ENCODE data around the gene MTMR6. TPM values are rescaled to one million over a fixed set of nuclear protein-coding genes. Genes with fewer than 3 reads are reported as not detected.

Gene MTMR6
- total and polyA plus RNA-seq, 4 donors = 11.2 to 20.7 (median 15.4) TPM

GRCh38 chr13:25266706-25267105 is 20.6 kb downstream of the MTMR6 start:
- ATAC-seq (ENCODE audit: low FRiP score) (no peak), DNase-seq (no peak)
- H3K4me3 ChIP-seq (ENCODE audit: low read length in 2 of 2) = no peak overlapping the region
- no peaks in the 10 kb centered on the region for H3K27me3 ChIP-seq (ENCODE audit: control insufficient read depth in 1 of 2, insufficient read depth in 2 of 2, low read length in 1 of 2)
- no peaks in the 10 kb centered on the region for H3K4me1 ChIP-seq (ENCODE audit: control insufficient read depth in 1 of 2, insufficient read depth in 2 of 2, low read length in 2 of 2)
- H3K36me3 ChIP-seq (ENCODE audit: control insufficient read depth in 1 of 2, insufficient read depth in 2 of 2, low read length in 1 of 2) = peaks cover 4 to 8% of the 10 kb centered on the region in 2 donors
- H3K9me3 ChIP-seq (ENCODE audit: control insufficient read depth, low read length) = no peaks in the 10 kb centered on the region
- intact Hi-C loops (cut with DNase I) = loop anchor here in 1 of 2 donors (10.0 kb wide), 1 partner anchor 58 kb away; no protein-coding TSS in a partner anchor
- 91 to 95% methylated on average over 4 to 5 of the region's 5 CpGs for WGBS, 2 donors
- no peak overlapping the region for H3K27ac ChIP-seq (ENCODE audit: low read depth in 1 of 2, low read length in 2 of 2)

DNA sequence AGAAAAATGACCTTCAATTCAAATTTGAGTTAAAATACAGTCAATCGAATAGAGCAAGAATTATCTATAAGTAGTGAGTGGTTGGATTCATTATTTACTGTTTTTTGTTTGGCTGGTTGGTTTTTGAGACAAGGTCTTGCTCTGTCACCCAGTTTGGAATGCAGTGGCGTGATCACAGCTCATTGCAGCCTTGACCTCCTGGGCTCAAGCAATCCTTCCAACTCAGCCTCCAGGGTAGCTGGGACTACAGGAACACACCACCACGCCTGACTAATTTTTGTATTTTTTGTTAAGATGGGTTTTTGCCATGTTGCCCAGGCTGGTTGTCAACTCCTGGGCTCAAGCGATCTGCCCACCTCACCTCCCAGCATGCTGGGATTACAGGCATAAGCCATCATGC is 25.0 kb downstream of the MTMR6 start:
- H3K36me3 ChIP-seq (ENCODE audit: control insufficient read depth in 1 of 2, insufficient read depth in 2 of 2, low read length in 1 of 2) = peaks cover 3 to 8% of the 10 kb centered on the region in 2 donors
- DNase-seq (no peak), ATAC-seq (ENCODE audit: low FRiP score) (no peak)
- H3K27ac ChIP-seq (ENCODE audit: low read depth in 1 of 2, low read length in 2 of 2) = no peak overlapping the region
- 90 to 95% methylated on average over 4 of the region's 4 CpGs for WGBS, 2 donors
- H3K4me3 ChIP-seq (ENCODE audit: low read length in 2 of 2) = no peak overlapping the region
- no peaks in the 10 kb centered on the region for H3K9me3 ChIP-seq (ENCODE audit: control insufficient read depth, low read length)
- intact Hi-C loops (cut with DNase I) = loop anchor here (2.0 to 10.0 kb wide), 2 partner anchors 23 to 63 kb away; no protein-coding TSS in a partner anchor
- H3K27me3 ChIP-seq (ENCODE audit: control insufficient read depth in 1 of 2, insufficient read depth in 2 of 2, low read length in 1 of 2) = no peaks in the 10 kb centered on the region
- no peaks in the 10 kb centered on the region for H3K4me1 ChIP-seq (ENCODE audit: control insufficient read depth in 1 of 2, insufficient read depth in 2 of 2, low read length in 2 of 2)

GRCh38 chr13:25253702-25254101 is 33.6 kb downstream of the MTMR6 start:
- intact Hi-C loops (cut with DNase I) = no loop called here
- no peak for DNase-seq
- Histone ChIP-seq H3K9me3 (ENCODE audit: control insufficient read depth, low read length) (no peaks in the 10 kb centered on the region), H3K27me3 (ENCODE audit: control insufficient read depth in 1 of 2, insufficient read depth in 2 of 2, low read length in 1 of 2) (no peaks in the 10 kb centered on the region), H3K4me1 (ENCODE audit: control insufficient read depth in 1 of 2, insufficient read depth in 2 of 2, low read length in 2 of 2) (no peaks in the 10 kb centered on the region), H3K36me3 (ENCODE audit: control insufficient read depth in 1 of 2, insufficient read depth in 2 of 2, low read length in 1 of 2) (peaks cover 2 to 9% of the 10 kb centered on the region in 2 donors), H3K4me3 (ENCODE audit: low read length in 2 of 2) (no peak overlapping the region), H3K27ac (ENCODE audit: low read depth in 1 of 2, low read length in 2 of 2) (no peak overlapping the region)
- 74 to 77% methylated on average over 2 of the region's 2 CpGs for WGBS, 2 donors
- no peak for ATAC-seq (ENCODE audit: low FRiP score)

GRCh38 chr13:25252752-25253151 is 34.5 kb downstream of the MTMR6 start:
- Histone ChIP-seq H3K4me3 (ENCODE audit: low read length in 2 of 2) (no peak overlapping the region), H3K9me3 (ENCODE audit: control insufficient read depth, low read length) (no peaks in the 10 kb centered on the region), H3K4me1 (ENCODE audit: control insufficient read depth in 1 of 2, insufficient read depth in 2 of 2, low read length in 2 of 2) (no peaks in the 10 kb centered on the region), H3K27ac (ENCODE audit: low read depth in 1 of 2, low read length in 2 of 2) (no peak overlapping the region), H3K36me3 (ENCODE audit: control insufficient read depth in 1 of 2, insufficient read depth in 2 of 2, low read length in 1 of 2) (peaks cover 2 to 9% of the 10 kb centered on the region in 2 donors), H3K27me3 (ENCODE audit: control insufficient read depth in 1 of 2, insufficient read depth in 2 of 2, low read length in 1 of 2) (no peaks in the 10 kb centered on the region)
- no peak for DNase-seq
- 68 to 81% methylated on average over 2 of the region's 2 CpGs for WGBS, 2 donors
- no peak for ATAC-seq (ENCODE audit: low FRiP score)
- intact Hi-C loops (cut with DNase I) = no loop called here

DNA sequence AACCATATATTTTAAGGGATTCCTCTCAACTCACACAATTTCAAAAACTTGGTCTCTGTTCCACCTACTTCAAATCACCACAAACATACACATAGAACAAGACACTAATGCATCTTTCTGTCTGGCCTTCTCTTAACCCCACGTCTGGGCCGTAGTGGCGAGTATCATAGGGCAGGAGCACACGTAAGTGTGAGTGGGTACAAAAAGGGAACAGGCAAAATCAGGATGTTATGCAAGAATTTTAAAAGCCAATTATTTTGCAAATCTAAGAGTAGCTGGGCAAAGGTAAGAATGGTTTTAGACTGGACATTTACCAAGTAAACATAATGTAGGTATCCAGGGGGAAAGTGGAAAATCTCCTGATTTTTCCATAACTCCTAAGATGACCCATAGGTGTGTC is 35.1 kb downstream of the MTMR6 start:
- Histone ChIP-seq H3K4me3 (ENCODE audit: low read length in 2 of 2) (no peak overlapping the region), H3K4me1 (ENCODE audit: control insufficient read depth in 1 of 2, insufficient read depth in 2 of 2, low read length in 2 of 2) (no peaks in the 10 kb centered on the region), H3K36me3 (ENCODE audit: control insufficient read depth in 1 of 2, insufficient read depth in 2 of 2, low read length in 1 of 2) (peaks cover 2 to 9% of the 10 kb centered on the region in 2 donors), H3K9me3 (ENCODE audit: control insufficient read depth, low read length) (no peaks in the 10 kb centered on the region), H3K27ac (ENCODE audit: low read depth in 1 of 2, low read length in 2 of 2) (no peak overlapping the region), H3K27me3 (ENCODE audit: control insufficient read depth in 1 of 2, insufficient read depth in 2 of 2, low read length in 1 of 2) (no peaks in the 10 kb centered on the region)
- ATAC-seq (ENCODE audit: low FRiP score) (no peak), DNase-seq (no peak)
- intact Hi-C loops (cut with DNase I) = no loop called here
- 89 to 92% methylated on average over 4 of the region's 4 CpGs for WGBS, 2 donors

GRCh38 chr13:25249001-25249543 is 38.2 kb downstream of the MTMR6 start:
- ATAC-seq (ENCODE audit: low FRiP score) (no peak), DNase-seq (no peak)
- WGBS, 2 donors = 32 to 33% methylated on average over 5 of the region's 5 CpGs
- Histone ChIP-seq H3K4me1 (ENCODE audit: control insufficient read depth in 1 of 2, insufficient read depth in 2 of 2, low read length in 2 of 2) (no peaks in the 10 kb centered on the region), H3K27ac (ENCODE audit: low read depth in 1 of 2, low read length in 2 of 2) (no peak overlapping the region), H3K9me3 (ENCODE audit: control insufficient read depth, low read length) (no peaks in the 10 kb centered on the region), H3K36me3 (ENCODE audit: control insufficient read depth in 1 of 2, insufficient read depth in 2 of 2, low read length in 1 of 2) (peaks cover 2 to 3% of the 10 kb centered on the region in 2 donors), H3K4me3 (ENCODE audit: low read length in 2 of 2) (no peak overlapping the region), H3K27me3 (ENCODE audit: control insufficient read depth in 1 of 2, insufficient read depth in 2 of 2, low read length in 1 of 2) (no peaks in the 10 kb centered on the region)
- intact Hi-C loops (cut with DNase I) = no loop called here

- no peaks in the 10 kb centered on the region for H3K9me3 ChIP-seq (ENCODE audit: control insufficient read depth, low read length)
- no peak overlapping the region for H3K4me3 ChIP-seq (ENCODE audit: low read length in 2 of 2)
- peaks cover 2 to 3% of the 10 kb centered on the region in 2 donors for H3K36me3 ChIP-seq (ENCODE audit: control insufficient read depth in 1 of 2, insufficient read depth in 2 of 2, low read length in 1 of 2)
- intact Hi-C loops (cut with DNase I) = no loop called here
- WGBS, 2 donors = 93 to 97% methylated on average over 1 of the region's 1 CpG
- ATAC-seq (ENCODE audit: low FRiP score) = no peak
- no peaks in the 10 kb centered on the region for H3K27me3 ChIP-seq (ENCODE audit: control insufficient read depth in 1 of 2, insufficient read depth in 2 of 2, low read length in 1 of 2)
- no peak for DNase-seq
- H3K27ac ChIP-seq (ENCODE audit: low read depth in 1 of 2, low read length in 2 of 2) = no peak overlapping the region
- no peaks in the 10 kb centered on the region for H3K4me1 ChIP-seq (ENCODE audit: control insufficient read depth in 1 of 2, insufficient read depth in 2 of 2, low read length in 2 of 2)
Observed at GRCh38 chr13:25248071-25248470, 39.2 kb downstream of the MTMR6 start.

- peaks cover 0 to 2% of the 10 kb centered on the region in 2 donors for H3K36me3 ChIP-seq (ENCODE audit: control insufficient read depth in 1 of 2, insufficient read depth in 2 of 2, low read length in 1 of 2)
- DNase-seq (no peak), ATAC-seq (ENCODE audit: low FRiP score) (no peak)
- no peaks in the 10 kb centered on the region for H3K27me3 ChIP-seq (ENCODE audit: control insufficient read depth in 1 of 2, insufficient read depth in 2 of 2, low read length in 1 of 2)
- intact Hi-C loops (cut with DNase I) = no loop called here
- no peak overlapping the region for H3K27ac ChIP-seq (ENCODE audit: low read depth in 1 of 2, low read length in 2 of 2)
- no peaks in the 10 kb centered on the region for H3K4me1 ChIP-seq (ENCODE audit: control insufficient read depth in 1 of 2, insufficient read depth in 2 of 2, low read length in 2 of 2)
- H3K9me3 ChIP-seq (ENCODE audit: control insufficient read depth, low read length) = no peaks in the 10 kb centered on the region
- no peak overlapping the region for H3K4me3 ChIP-seq (ENCODE audit: low read length in 2 of 2)
Observed at GRCh38 chr13:25247360-25247759, 39.9 kb downstream of the MTMR6 start.

- Histone ChIP-seq H3K27me3 (ENCODE audit: control insufficient read depth in 1 of 2, insufficient read depth in 2 of 2, low read length in 1 of 2) (no peaks in the 10 kb centered on the region), H3K9me3 (ENCODE audit: control insufficient read depth, low read length) (no peaks in the 10 kb centered on the region), H3K4me3 (ENCODE audit: low read length in 2 of 2) (no peak overlapping the region), H3K27ac (ENCODE audit: low read depth in 1 of 2, low read length in 2 of 2) (no peak overlapping the region), H3K36me3 (ENCODE audit: control insufficient read depth in 1 of 2, insufficient read depth in 2 of 2, low read length in 1 of 2) (peaks cover 0 to 2% of the 10 kb centered on the region in 2 donors), H3K4me1 (ENCODE audit: control insufficient read depth in 1 of 2, insufficient read depth in 2 of 2, low read length in 2 of 2) (no peaks in the 10 kb centered on the region)
- DNase-seq (no peak), ATAC-seq (ENCODE audit: low FRiP score) (no peak)
- intact Hi-C loops (cut with DNase I) = no loop called here
- WGBS, 2 donors = 97 to 98% methylated on average over 6 of the region's 6 CpGs
Observed at GRCh38 chr13:25244123-25244522, 43.2 kb downstream of the MTMR6 start.

All from aorta (tissue), 5 donors.